Activated T-cell treated with anti-CD3 and anti-CD28 coated beads for 4 hours (primary cell): Measurements from ENCODE around the gene AP3D1.

Experiments
- DNase-seq: peaks from one replicate; pipeline ENCODE4 v3.0.0-alpha.2; 2020

The AP3D1 gene

GRCh38 chr19:2081873-2082810, 69.2 kb downstream of the AP3D1 start:
- DNase-seq: no peak

- DNase-seq: no peak
These were observed 70.9 kb downstream of the AP3D1 start for GRCh38 chr19:2080336-2080988.

- no peak for DNase-seq
These were observed 71.5 kb downstream of the AP3D1 start for GRCh38 chr19:2079865-2080301.

- no peak for DNase-seq
These were observed 72.1 kb downstream of the AP3D1 start for GRCh38 chr19:2079076-2079864.

GRCh38 chr19:2077833-2078619, 73.3 kb downstream of the AP3D1 start:
- no peak for DNase-seq

GRCh38 chr19:2077398-2077797, 74.0 kb downstream of the AP3D1 start:
- DNase-seq: no peak

- DNase-seq: no peak
These were observed 74.8 kb downstream of the AP3D1 start for GRCh38 chr19:2076526-2076944.

GRCh38 chr19:2072757-2073551, 78.4 kb downstream of the AP3D1 start:
- no peak for DNase-seq

- no peak for DNase-seq
These were observed 80.2 kb downstream of the AP3D1 start for GRCh38 chr19:2070986-2071673.

- no peak for DNase-seq
These were observed 80.9 kb downstream of the AP3D1 start for GRCh38 chr19:2070436-2070827.

GRCh38 chr19:2064788-2065524, 86.4 kb downstream of the AP3D1 start:
- no peak for DNase-seq

- DNase-seq: no peak
These were observed 87.0 kb downstream of the AP3D1 start for GRCh38 chr19:2064395-2064787.

- no peak for DNase-seq
These were observed 87.5 kb downstream of the AP3D1 start for GRCh38 chr19:2063824-2064223.

GRCh38 chr19:2062770-2063169, 88.6 kb downstream of the AP3D1 start:
- DNase-seq: no peak

- DNase-seq: no peak
These were observed 89.0 kb downstream of the AP3D1 start for GRCh38 chr19:2062389-2062729.

- peak; percentile 99 for DNase-seq
These were observed 89.6 kb downstream of the AP3D1 start for GRCh38 chr19:2061495-2062388.

- no peak for DNase-seq
These were observed 90.4 kb downstream of the AP3D1 start for GRCh38 chr19:2060884-2061494.

GRCh38 chr19:2059422-2060201, 91.8 kb downstream of the AP3D1 start:
- no peak for DNase-seq
